Hindlimb muscle (tissue), 1 donor: ENCODE measurements around the gene PIAS3. TPM values are rescaled to one million over a fixed set of nuclear protein-coding genes. Genes with fewer than 3 reads are reported as not detected.
A peak's percentile ranks its signal among the peaks of the same experiment; 100 is the strongest.

ENCODE experiments used
- DNase-seq: peaks from one replicate; pipeline ENCODE4 v3.0.0-alpha.2; 2013
- polyA plus RNA-seq: library from polyadenylated mRNA; unstranded; fragments of 120-200 nt; gene quantifications from one replicate; pipeline ENCODE4 v1.2.1, GENCODE V29; 2013; ENCODE audit not compliant: insufficient read length

PIAS3 gene
- 42.4 TPM for polyA plus RNA-seq

DNA sequence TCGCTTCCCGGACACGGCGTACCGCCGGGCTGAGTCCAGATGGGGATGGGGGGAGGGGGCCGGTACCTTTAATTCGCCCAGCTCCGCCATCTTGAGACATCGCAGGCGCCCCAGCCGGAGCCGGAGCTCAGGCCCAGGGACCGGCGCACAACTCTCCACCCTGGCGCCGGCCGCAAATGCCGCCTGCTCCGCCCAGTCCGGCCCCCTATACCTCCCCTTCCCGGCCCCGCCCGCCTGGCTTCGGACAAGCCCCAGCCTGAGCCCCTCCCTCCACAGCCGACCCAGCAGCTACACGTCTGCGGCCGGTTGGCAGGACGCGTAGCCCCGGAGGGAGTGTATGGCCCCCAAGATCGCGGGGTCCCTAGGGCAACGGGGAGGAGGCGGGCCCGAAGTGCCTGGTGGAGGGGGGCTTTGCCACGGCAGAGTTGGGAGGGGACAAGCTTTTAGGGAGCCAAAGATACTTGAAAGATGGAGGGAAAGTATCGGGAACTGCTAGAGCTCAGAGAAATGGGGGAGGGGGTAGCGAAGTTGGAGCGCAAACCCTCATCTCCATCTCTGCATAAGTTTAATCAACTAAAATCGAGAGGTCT is at the start of gene PIAS3:
Gene PIAS3 (minus strand): TSS at position 181 of the 590 bp plus-strand sequence. CDS start 91 bp downstream, at position 90.
- peak; percentile 97 for DNase-seq

GRCh38 chr1:145908653-145909052 is 49.8 kb upstream of the PIAS3 start:
- no peak for DNase-seq

GRCh38 chr1:145906954-145907753 is 48.3 kb upstream of the PIAS3 start:
- peak; percentile 73 for DNase-seq

GRCh38 chr1:145901312-145902021 is 42.6 kb upstream of the PIAS3 start:
- no peak for DNase-seq

- DNase-seq, result no peak
Measured at GRCh38 chr1:145898756-145899155, 39.9 kb upstream of the PIAS3 start.

GRCh38 chr1:145897969-145898368 is 39.1 kb upstream of the PIAS3 start:
- DNase-seq, result no peak

DNA sequence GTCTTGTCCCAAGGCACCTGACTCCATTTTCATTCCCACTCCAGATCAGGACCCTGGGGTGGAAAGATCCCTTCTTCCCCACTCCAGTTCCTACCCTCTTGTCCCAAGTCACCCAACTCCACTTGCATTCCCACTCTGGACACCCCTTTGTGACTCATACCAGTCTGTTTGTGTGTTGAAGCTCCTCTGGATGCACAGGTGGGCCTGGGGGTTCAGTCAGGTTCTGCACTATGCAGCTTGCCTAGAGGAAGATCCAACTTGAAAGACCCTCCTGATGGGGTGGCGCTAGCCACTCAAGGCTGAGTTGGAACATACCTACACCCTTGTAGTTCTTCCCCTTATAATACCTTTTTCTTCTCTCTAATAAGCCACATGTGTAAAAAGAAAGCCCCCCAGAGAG is 36.6 kb upstream of the PIAS3 start:
- no peak for DNase-seq

DNA sequence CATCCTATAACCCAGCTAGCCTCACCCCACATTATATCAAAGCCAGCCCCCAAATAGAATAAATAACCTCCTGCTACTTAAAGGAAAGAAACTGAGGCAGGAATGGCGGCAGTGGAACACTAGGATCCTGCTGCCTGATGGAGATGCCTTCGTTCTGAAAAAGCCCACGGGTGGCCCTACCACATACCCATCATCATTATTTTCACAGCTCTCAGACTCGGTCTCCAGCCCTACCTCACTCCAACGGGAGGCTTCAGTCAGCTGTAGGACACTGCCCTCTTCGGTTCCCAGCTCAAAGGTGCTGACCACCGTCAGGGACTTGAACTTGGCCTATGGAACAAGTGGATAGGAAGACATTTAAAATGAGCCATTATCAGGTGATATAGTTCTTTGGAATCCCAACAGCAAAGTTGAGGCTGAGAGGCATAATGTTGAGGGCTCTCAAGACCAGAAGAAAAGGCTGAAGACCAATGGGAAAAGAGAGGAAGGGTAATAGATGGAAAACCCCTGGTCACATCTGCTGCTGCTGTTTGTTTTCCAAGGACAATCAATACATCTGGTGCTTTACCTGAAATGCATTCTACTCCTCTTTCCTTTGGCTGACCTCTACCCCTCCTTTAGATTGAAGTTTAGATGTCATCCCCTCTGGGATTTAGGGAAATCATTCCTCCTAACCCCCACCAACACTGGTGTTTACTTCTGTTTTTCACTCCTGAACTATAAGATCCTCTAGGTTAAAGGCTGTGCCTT is 34.6 kb upstream of the PIAS3 start:
- no peak for DNase-seq

- DNase-seq, result no peak
Measured at GRCh38 chr1:145892486-145893087, 33.7 kb upstream of the PIAS3 start.

- peak; percentile 93 for DNase-seq
Measured at GRCh38 chr1:145891587-145892485, 33.0 kb upstream of the PIAS3 start.

GRCh38 chr1:145891143-145891542 is 32.3 kb upstream of the PIAS3 start:
- no peak for DNase-seq

DNA sequence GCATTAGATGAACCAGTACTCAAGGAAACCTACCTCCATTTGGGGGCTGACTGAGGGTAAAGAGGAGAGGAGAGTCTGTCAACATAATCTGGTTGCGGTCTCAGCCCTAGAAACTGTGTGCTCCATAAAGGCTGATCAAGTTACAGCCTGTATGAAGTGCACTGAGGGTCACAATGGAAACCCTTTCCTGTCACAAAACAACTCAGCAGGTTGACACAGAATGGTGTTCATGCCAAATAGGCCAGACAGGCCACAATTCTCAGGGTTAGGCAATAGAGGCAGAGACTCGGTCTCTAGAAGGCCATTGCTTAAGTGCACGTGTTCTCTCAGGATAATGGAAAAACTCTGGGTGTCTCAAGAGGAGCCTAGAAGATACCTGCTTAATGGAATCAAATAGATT is 30.8 kb upstream of the PIAS3 start:
- no peak for DNase-seq

- no peak for DNase-seq
Measured at GRCh38 chr1:145887631-145888030, 28.8 kb upstream of the PIAS3 start.

GRCh38 chr1:145886816-145887215 is 27.9 kb upstream of the PIAS3 start:
- peak; percentile 36 for DNase-seq

GRCh38 chr1:145886390-145886789 is 27.5 kb upstream of the PIAS3 start:
- DNase-seq, result peak; percentile 23

GRCh38 chr1:145885738-145886287 is 26.9 kb upstream of the PIAS3 start, which contains the start of gene ANKRD35:
Gene ANKRD35 (minus strand): TSS chr1:145885866. CDS start chr1:145885758, 108 bp downstream.
- peak; percentile 75 for DNase-seq

DNA sequence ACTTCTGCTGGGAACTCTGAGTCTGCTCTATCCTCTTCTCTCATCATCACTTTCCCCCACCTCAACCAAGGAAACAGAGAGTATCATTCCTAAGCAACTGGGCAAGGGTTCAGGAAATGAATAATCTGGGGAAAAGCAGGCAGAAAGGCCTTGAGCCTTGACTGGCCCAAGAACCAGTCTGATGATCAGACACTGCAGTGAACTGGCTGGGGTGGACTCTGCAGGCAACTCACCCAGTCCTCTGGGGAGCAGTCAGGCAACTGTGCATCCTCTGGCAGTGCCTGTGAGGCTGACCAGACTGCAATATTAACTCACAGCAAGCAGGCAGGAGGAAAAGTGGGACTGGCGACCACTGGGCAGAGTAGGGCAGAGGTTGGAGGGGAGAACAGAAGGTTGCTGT is 25.8 kb upstream of the PIAS3 start:
- no peak for DNase-seq

- no peak for DNase-seq
Measured at GRCh38 chr1:145879775-145880174, 20.9 kb upstream of the PIAS3 start.

DNA sequence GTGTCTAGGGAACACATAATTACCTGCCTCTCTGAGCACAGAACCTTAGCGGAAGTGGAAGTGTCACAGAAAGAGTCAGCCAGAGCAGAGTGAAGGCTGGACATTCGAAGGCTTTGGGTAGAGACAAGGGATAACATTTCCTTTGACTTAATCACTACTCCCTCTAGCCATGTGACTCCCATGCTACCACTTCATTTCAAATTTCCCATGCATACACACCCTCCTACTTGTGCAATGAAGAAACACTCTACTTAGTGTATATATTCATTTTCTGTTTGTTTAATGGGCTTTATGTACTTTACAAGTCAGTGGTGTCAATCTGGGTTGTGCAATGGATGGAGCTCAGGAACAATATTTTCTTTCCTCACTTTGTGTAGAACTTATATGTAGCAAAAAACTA is 19.8 kb upstream of the PIAS3 start:
- DNase-seq, result no peak

DNA sequence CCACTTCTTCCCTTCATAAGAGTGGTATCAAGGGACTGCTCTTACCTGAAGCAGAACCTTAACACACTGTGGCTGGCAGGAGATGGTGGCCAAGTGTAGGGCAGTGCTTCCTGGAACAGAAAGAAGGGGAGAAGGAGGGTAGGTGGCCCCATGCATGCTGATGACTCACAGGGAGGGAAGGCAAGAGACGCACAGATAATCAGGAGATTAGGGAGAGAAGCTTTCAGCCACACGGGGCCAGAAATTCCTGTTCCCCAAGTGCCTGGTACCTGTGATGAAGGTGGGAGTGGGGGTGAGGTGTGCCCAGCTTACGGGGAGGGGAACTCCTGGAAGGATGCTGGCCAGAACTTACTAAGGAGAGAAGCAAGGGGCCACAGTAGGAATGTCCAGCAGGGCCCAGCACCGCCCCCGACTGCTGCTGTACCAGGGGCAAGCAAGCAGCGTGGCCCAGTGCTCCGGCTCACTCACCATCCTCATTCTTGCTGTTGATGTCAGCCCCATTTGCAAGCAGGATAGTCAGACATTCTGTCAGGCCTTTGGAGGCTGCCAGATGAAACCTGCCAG is 19.1 kb upstream of the PIAS3 start:
- DNase-seq, result no peak
